Measurements from ENCODE around the gene RELCH.

The RELCH gene

GRCh38 chr18:62345909-62346308 is 158.9 kb downstream of the RELCH start:
- DNase-seq, result no peak

DNA sequence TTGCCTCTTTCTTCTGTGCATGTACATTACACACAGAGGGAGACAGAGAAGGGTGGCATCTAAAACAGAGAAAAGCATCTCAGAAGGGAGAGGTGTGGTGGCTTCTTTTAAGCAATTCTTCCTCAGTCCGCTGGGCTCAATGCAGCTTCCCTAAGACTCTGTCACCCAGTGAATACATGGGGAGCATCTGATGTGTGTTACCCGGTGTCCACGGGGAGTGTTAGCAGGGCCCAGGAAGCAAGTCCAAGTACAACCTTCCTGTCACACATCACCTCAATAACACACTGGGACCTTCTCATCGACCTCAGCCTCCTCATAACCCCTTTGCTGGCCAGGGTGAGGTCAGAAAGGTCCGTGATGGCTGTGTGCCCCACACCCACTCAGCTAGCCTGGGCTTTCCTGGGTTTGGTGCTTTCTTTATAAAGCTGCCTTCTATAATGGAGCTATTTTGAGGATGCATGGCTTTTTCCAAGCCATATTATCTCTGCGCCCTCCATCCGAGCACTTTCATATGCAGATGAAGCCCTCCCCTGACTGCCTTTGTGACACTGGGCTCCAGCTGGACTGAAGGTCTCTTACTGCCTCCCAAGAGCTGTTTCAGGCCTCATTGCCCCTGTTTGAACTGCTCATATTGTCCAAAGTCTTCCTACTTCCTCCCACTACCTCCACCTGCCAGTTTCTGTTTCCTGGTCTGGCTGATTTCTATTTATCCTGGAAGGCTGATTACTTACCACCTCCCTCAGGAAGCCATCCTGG is 159.5 kb downstream of the RELCH start:
- DNase-seq, result no peak

DNA sequence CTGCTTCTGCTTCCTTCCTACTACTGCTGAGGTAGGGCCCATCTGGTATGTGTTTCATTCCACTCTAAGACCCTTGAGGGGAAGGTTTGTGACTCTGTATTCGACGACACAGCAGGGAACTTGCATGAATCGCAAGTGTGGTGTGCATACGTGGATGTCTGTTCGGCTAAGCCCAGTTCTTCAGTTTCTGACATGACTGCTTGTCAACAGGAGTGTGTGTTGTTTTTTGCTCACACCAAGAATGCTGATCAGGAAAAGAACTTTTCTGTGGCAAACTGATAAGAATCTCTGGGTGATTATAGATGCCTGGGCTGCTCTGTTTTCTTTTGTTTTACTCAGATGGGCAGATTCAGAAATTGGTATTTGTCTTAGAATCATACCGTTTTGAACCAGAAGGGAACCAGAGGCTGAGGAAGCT is 160.0 kb downstream of the RELCH start:
- no peak for DNase-seq

DNA sequence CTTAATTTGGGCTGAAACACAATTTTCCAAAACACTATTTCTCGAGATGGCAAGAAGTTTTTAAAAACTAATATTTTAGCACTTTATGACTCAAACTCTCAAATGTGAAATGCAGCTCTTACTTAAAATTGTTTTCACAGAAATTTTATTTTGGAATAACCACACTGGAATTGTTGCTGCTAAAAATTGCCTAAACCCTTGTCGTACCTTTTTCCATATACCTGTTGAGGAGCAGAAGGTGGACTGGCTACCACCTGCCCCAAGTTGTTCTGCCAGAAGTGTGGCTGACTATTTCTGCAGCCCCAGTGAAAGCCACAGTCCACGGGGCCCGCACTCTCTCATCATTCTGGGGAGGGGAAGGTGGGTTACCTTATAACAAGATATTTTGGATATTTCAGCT is 161.4 kb downstream of the RELCH start:
- no peak for DNase-seq

- DNase-seq, result no peak
These were observed 166.1 kb downstream of the RELCH start for GRCh38 chr18:62353170-62353569.

- no peak for DNase-seq
These were observed 167.1 kb downstream of the RELCH start for GRCh38 chr18:62354151-62354550.

DNA sequence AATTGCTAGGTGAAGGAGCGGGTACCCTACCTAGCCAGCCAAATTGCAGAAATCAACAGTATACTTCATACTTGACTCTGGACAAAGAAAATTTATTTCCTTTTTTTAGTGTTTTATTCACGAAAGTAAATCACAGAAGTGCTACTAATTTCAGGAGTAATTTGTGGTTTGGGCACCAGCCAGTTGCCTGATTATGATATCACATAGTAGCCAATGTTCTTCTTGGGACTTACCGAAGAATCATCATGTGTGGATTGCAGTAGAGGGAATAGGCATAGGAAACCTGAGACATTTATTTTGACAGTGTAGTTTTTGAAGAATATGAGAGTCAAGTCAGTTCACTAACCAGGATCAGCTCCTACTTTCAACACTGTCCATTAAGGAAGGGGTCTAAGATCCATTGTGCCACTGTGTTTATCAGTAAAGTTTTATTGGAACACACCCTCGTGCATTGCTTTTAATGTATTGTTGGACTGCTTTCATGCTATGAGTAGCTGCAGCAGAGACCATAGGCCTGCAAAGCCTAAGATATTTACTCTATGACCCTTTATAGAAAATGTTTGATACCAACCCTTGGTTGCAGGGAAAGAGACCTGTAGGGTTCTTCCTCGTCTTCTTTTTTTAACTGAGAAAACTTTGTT is 170.1 kb downstream of the RELCH start:
- DNase-seq, result no peak

Measured in stimulated activated CD4-positive, alpha-beta T cell treated with anti-CD3 and anti-CD28 coated beads, Interleukin-2, amount 100 ng/mL, for 24 hours (primary cell).